HG03565 (cell line): ENCODE measurements around the gene ADCY1.

ENCODE experiments used
- ATAC-seq: cut with Tn5 transposase; IDR thresholded peaks from one replicate; pipeline ENCODE4 v1.9.1; 2021; ENCODE audit warnings: mild to moderate bottlenecking, moderate library complexity; ENCODE audit not compliant: unreplicated experiment

ADCY1 gene

GRCh38 chr7:45576249-45576929 is 2.2 kb downstream of the ADCY1 start:
- no peak for ATAC-seq

GRCh38 chr7:45578022-45578421 is 3.9 kb downstream of the ADCY1 start:
- ATAC-seq, result no peak

- no peak for ATAC-seq
Observed at GRCh38 chr7:45578467-45578866, 4.3 kb downstream of the ADCY1 start.

- no peak for ATAC-seq
Observed at GRCh38 chr7:45579391-45579801, 5.2 kb downstream of the ADCY1 start.

- no peak for ATAC-seq
Observed at GRCh38 chr7:45580053-45580872, 6.1 kb downstream of the ADCY1 start.

GRCh38 chr7:45581271-45581780 is 7.2 kb downstream of the ADCY1 start:
- no peak for ATAC-seq

- ATAC-seq, result no peak
Observed at GRCh38 chr7:45582136-45582749, 8.1 kb downstream of the ADCY1 start.

- ATAC-seq, result no peak
Observed at GRCh38 chr7:45582868-45583277, 8.7 kb downstream of the ADCY1 start.

GRCh38 chr7:45583296-45583695 is 9.1 kb downstream of the ADCY1 start:
- ATAC-seq, result no peak

GRCh38 chr7:45584261-45585210 is 10.4 kb downstream of the ADCY1 start:
- ATAC-seq, result no peak

- ATAC-seq, result no peak
Observed at GRCh38 chr7:45585628-45586027, 11.5 kb downstream of the ADCY1 start.

- no peak for ATAC-seq
Observed at GRCh38 chr7:45586542-45587520, 12.7 kb downstream of the ADCY1 start.

GRCh38 chr7:45588466-45588865 is 14.3 kb downstream of the ADCY1 start:
- no peak for ATAC-seq

GRCh38 chr7:45589061-45589460 is 14.9 kb downstream of the ADCY1 start:
- ATAC-seq, result no peak

- no peak for ATAC-seq
Observed at GRCh38 chr7:45589915-45590678, 15.9 kb downstream of the ADCY1 start.

GRCh38 chr7:45590679-45591057 is 16.5 kb downstream of the ADCY1 start:
- ATAC-seq, result no peak

- no peak for ATAC-seq
Observed at GRCh38 chr7:45591101-45591906, 17.1 kb downstream of the ADCY1 start.
